GM20431 (cell line): ENCODE data around the gene TAF9B.
"Not testable (repeated sequence)": the region's sequence is repeated elsewhere in the genome, so short reads cannot be mapped to it uniquely, and the experiment has no call there.

Experiments
- in situ Hi-C: fragments of 300-500 bp; cut with MseI, MboI; formaldehyde crosslinking; loops from one replicate; pipeline ENCODE4 v1.15.0; 2020; ENCODE audit warnings: low sequenced_read_pairs; ENCODE audit not compliant: unreplicated experiment

The TAF9B gene

DNA sequence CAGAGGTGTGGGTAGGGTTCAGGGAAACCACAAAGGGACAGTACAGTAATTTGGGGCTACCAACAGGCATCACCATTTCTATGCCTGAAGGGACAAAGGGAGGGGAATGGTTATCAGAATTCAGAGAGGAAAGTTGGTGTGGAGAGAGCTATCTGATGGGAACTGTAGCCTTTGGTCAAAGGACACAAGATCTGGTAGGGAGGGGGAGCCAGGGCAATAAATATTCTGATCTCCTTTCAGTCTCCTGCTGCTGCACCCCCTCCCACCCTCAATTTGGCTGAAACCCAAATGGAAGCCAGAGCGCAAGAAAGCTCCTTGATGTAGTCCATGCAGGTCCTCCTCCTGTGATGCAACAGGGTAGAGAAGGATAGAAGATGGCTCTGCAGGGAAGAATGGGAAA, 20.8 kb downstream of the TAF9B start:
- in situ Hi-C loops = no loop called here

DNA sequence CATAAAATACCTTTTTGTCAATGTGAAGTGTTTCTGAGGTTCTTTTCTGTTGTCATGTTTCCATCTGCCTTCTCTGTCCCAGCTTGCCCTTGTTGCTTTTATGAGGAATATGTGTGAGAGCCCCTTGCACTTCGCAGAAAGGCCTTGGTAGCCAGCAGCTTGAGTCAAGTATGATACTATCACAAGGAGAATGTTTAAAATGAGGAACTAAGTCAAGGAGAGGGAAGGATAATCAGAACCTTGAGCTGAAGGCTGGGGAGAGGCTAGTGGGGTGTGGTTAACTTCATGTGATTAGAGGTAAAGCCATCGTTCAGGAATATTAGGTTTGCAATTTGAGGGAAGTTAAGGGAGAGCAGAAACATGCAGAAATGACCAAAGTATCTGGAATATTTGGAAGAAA, 22.7 kb downstream of the TAF9B start:
- in situ Hi-C loops = no loop called here

DNA sequence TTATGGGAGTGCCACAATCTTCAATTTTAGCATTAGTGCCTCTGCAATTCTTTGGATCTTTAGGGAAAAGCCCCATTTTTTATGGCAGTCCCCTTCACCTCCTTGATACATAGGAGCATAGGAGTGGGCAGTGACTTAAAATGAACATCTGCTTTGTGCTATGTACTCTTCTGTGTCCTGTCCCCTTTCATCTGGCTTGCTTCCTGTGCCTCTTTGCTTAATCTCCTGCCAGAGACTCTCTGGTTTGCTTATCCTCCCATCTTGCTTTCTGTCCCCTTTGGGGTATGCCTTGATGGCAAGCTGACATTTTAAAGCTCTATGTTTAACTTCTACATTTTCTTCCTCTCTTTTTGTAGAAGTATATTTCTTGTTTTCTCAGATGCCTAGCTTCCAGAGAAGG, 23.1 kb downstream of the TAF9B start:
- in situ Hi-C loops = no loop called here

DNA sequence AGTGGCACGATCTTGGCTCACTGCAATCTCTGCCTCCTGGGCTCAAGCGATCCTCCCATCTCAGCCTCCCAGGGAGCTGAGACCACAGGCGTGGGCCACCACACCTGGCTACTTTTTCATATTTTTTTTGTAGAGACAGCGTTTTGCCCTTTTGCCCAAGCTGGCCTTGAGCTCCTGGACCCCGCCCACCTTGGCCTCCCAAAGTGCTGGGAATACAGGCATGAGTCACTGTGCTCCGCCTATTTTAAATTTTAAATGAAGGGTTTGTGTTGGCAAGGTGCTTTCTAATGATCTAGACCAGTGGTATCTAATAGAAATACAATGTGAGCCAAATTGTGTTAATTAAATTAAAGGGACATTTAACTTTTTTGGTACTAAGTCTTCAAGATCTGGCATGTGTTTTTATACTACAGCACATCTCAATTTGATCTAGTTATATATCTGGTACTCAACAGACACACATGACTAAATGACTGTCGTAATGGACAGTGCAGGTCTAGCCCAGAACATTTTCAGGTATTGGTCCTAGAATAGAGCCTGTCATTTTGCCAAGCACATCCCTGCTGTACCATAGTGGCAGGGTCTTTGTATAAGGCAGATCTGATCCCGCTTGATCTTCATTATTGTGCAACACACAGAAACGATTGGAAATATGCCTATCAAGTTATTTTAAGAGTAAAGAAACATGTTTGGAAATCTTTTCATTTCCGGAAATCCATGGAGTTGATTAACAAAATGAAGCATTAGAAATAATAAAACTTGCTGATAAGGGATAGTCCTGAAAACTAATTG, 28.1 kb downstream of the TAF9B start:
- in situ Hi-C loops = no loop called here

DNA sequence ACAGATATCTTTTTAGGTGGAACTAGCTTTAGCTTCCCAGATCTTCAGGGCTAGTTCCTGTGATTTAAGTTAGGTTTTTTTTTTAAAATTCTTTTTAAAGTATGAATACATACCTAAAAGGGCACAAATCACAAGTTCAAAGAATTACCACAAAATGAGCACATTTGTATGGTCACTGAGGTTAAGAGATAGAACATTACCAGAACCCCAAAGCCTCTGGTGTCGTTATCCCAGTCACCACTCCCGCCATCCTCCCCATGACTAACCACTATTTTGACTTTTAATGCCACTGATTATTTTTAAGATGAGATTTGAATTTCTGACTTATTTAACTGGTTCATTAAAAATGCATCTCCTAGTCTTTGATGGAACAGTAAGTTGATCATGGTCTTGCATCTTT, 30.0 kb downstream of the TAF9B start:
- in situ Hi-C loops = no loop called here

DNA sequence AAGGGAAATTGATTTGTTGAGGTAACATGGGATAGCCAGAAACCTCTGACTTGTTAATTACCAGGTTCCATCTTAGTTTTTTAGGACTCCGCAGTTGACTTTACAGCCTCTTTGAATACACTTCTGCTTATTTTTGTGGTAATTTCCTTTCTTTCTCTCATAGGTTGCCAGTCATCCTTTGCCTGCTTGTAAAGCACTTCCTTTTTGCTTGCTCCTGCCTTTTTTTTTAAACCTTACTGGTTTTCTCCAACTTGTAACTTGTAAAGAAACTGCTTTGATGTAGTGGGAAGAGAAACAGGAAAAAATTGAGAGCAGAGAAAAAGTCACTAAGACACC, 32.8 kb downstream of the TAF9B start:
- in situ Hi-C loops = no loop called here

DNA sequence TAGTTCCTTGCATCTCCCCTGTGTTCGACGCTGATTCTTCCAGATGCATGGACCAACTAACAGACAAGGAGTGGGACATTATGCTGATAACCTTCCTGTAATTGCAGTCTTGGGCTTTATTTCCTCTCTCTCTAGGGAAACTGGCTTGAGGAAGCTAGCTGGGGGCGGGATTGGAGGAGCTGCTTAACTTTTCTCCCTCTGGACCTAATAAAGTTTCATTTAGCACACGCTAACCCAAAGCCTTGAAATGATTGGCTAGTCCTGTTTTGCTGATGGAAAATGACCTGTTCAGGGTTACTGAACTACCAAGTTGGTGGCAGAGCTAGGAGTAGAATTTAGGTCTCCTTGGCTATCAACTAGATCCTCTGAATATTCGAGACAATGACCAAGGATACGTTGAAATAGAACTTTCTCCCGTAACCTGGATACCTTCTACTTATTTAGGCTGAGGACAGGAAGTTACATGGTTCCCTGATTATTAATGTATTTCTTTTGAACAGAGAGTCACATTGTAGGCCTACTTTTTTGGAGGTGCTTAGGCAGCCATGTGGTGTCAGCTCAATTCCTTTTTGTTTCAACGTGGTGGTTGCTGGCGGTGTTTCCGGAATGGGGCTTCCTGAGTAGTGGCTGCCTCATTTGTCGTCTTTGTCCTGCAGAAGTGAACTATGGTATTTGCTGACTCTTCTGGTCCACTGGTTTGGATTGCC, 33.4 kb downstream of the TAF9B start:
- in situ Hi-C loops = no loop called here

DNA sequence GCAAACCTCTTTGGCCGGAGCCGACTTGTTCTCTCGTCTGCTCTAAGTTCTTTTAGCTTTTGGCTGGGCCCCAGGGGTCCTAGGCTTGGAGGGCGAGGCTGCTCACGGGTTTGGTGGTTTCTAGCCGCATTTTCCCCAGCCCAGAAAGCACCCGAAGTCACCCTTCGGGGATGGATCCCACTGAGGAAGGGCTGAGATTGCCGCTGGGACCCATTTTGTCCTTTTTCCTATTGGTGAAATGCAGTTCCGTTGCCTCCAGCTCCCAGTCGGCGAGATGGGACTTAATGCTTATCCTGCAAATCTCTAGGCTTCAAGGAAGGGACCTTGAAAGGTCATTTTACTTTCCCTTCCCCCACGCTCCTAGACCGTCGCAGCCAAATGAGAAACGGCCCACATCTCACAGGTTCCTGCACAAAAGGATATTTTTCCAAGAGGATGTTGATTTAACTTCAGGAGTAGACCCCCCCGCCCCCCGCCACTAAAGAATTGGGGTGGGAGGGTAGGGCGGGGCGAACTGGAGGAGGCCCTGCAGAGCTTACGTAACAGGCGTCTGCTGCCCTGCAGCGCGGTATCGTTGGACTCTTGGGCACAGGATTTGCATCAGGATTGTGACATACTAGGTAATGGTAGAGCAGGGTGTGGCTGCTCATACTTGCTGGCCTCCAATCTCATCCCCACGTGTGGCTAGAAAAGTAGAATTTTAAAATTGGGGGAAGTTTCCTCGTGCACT, 34.8 kb downstream of the TAF9B start:
- in situ Hi-C loops = no loop called here

DNA sequence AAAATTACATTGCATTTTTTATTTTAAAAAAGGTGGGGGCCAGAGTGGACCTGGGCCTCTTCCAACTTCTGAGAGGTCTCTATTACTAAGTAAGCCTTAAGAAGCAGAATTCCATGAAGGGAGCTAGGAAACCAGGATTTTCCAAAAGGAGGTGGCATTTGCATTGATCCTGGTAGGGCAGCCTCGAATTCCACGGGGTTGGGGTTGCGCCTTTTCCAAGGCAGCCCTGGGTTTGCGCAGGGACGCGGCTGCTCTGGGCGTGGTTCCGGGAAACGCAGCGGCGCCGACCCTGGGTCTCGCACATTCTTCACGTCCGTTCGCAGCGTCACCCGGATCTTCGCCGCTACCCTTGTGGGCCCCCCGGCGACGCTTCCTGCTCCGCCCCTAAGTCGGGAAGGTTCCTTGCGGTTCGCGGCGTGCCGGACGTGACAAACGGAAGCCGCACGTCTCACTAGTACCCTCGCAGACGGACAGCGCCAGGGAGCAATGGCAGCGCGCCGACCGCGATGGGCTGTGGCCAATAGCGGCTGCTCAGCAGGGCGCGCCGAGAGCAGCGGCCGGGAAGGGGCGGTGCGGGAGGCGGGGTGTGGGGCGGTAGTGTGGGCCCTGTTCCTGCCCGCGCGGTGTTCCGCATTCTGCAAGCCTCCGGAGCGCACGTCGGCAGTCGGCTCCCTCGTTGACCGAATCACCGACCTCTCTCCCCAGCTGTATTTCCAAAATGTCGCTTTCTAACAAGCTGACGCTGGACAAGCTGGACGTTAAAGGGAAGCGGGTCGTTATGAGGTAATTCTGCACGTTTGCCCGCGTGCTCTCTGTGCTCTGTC, 35.6 kb downstream of the TAF9B start, which contains the start of gene PGK1:
PGK1 (plus strand) TSS at position 626 of the 824 bp plus-strand sequence; CDS start at position 719, 93 bp downstream.
- in situ Hi-C loops = no loop called here

DNA sequence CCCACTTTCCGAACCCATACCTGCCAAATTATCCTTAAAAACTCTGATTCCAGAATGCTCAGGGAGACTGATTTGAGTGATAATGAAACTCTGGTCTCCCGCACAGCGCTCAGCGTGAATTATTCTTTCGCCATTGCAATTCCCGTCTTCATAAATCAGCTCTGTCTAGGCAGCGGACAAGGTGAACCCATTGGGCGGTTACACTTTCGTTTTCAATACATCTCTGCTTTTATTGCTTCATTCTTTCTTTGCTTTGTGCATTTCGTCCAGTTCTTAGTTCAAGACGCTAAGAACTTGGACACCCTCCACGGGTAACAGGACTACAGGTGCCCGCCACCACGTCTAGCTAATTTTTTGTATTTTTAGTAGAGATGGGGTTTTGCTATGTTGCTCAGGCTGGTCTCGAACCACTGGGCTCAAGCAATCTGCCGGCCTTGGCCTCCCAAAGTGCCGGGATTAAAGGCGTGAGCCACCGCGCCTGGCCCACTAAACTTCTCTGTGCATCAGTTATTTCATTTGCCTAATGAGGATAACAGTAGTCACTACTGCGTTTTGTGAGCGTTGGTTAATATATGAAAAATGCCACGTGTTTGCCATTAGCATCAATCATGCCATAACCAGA, 36.3 kb downstream of the TAF9B start:
- in situ Hi-C loops = no loop called here

DNA sequence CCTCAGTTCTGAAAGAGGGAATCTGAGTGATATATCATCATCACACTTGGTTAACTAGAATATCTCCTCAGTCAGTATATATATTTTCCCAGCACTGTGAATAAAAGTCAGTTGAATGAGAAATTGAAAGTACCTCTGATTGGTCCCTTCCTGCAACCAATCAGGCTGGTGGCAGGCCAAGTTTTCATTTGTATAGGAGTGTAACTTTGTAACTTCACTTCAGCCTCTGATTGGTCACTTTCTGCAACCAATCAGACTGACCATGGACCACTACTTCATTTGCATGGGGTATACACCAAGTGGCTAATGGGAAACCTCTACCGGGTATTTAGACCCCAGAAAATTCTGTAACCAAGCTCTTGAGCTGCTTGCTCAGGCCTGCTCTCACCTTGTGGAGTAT, 37.4 kb downstream of the TAF9B start:
- in situ Hi-C loops = no loop called here

DNA sequence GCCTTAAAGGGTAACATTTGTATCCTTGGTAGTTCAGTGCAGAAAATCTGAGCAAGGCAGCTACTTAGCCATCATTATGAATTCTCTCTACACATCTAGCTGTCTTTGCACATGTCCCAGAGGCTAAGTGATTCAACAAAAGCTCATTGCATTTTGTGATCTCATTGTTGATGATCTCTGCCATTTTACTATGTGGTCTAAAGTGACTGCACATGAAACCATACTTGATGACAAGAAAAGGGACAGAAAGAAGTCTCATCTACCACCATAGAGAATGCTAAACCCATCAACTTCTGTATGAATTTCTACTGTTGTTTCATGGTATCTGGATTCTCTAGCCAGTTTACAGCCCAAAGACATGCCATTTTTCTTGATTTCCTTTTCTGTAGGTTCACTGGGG, 41.3 kb downstream of the TAF9B start:
- in situ Hi-C loops = no loop called here

DNA sequence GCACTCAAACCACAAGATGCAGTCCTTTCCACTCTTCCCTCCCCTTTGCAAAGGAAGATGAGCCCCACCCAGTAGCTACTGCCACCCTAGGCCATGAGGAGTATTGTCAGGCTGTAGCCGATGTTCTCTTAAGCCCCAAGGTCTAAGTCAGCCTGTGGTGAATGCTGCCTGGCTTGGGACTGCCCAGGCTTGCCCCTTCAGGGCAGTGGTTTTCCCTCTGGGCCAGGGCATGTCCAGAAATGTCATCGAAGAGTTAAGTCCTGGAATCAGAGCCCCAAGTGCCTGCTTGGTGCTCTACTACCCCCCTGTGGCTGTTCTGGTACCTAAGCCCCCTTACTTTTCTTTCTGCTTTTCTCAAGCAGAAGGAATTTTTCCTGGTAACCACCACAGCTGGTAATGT, 47.2 kb downstream of the TAF9B start:
- in situ Hi-C loops = no loop called here

DNA sequence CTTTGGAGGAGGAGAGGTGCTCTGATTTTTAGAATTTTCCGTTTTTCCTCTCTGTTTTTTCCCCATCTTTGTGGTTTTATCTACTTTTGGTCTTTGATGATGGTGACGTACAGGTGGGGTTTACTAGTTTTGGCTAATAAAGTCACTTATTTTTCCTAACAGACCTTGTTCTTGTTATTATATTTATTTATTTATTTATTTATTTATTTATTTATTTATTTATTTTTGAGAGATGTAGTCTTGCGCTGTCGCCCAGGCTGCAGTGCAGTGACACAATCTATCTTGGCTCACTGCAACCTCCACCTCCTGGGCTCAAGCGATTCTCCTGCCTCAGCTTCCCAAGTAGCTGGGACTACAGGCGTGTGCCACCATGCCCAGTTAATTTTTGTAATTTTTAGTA, 58.0 kb downstream of the TAF9B start:
- in situ Hi-C loops = not testable (repeated sequence)
